Measurements from ENCODE around the gene CDC42. TPM values are rescaled to one million over a fixed set of nuclear protein-coding genes. Genes with fewer than 3 reads are reported as not detected.
A peak's percentile ranks its signal among the peaks of the same experiment; 100 is the strongest.

Gene CDC42
- total and polyA plus RNA-seq, 7 experiments from 2014 or later: 186 to 427 (median 305) TPM

DNA sequence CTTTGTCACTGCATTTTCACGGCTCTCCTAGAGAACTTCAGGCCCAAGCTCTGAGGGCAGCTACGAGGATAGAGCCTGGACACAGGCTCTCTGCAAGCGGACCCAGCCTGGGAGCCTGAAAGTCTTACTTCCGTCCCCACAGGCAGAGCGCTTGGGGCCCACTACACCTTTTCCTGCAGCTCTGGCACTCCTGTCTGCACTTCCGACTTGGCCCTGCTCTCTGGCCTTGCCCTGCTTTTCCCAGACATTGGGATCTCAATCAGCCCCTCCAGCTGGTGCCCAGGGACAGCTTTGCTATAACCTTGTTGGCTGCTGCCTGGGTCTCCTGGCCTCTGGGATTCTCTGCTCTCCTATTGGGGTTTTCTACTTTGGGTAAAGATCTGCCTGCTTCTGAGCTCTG lies 62.8 kb downstream of the CDC42 start:
- ChIA-PET POLR2A (no interaction called here), CTCF (interaction anchor here (1.3 kb wide), 1 partner anchor 10 kb away, joined by 6 read pairs; no protein-coding TSS in a partner anchor)
- Mint-ChIP-seq H3K27me3 (no peaks in the 10 kb centered on the region), H3K4me1 (peaks cover 22 to 44% (median 39%) of the 10 kb centered on the region in 7 donors), H3K4me3 (no peak overlapping the region), H3K27ac (peak overlapping the region in 8 of 9 donors; percentile 32 to 89 (median 79)), H3K9me3 (no peaks in the 10 kb centered on the region), H3K36me3 (peaks cover 0 to 35% (median 10%) of the 10 kb centered on the region in 5 donors)
- H3K4me3 ChIP-seq (ENCODE audit: low read length): no peak overlapping the region
- H3K9me3 ChIP-seq (ENCODE audit: control insufficient read depth in 2 of 3, low read length in 3 of 3): no peaks in the 10 kb centered on the region
- intact Hi-C loops (cut with micrococcal nuclease): no loop called here
- DNase-seq (no peak), ATAC-seq (no peak)
- no peak overlapping the region for H3K27ac ChIP-seq (ENCODE audit: low read depth, low read length)
- no peaks in the 10 kb centered on the region for H3K27me3 ChIP-seq (ENCODE audit: control insufficient read depth in 2 of 2, insufficient read depth in 2 of 2, low read length in 2 of 2)
- H3K4me1 ChIP-seq (ENCODE audit: control insufficient read depth in 2 of 2, insufficient read depth in 2 of 2, low read length in 2 of 2): no peaks in the 10 kb centered on the region
- peaks cover 0 to 84% (median 3%) of the 10 kb centered on the region in 3 experiments for H3K36me3 ChIP-seq (ENCODE audit: control insufficient read depth in 2 of 3, insufficient read depth in 3 of 3, low read length in 3 of 3)

GRCh38 chr1:22117238-22117637 lies 64.7 kb downstream of the CDC42 start:
- no peaks in the 10 kb centered on the region for H3K9me3 Mint-ChIP-seq
- no peak overlapping the region for H3K4me3 Mint-ChIP-seq
- ATAC-seq (no peak), DNase-seq (no peak)
- no peak overlapping the region for H3K4me3 ChIP-seq (ENCODE audit: low read length)
- peaks cover 22 to 39% (median 30%) of the 10 kb centered on the region in 7 donors for H3K4me1 Mint-ChIP-seq
- H3K36me3 Mint-ChIP-seq: peaks cover 0 to 27% (median 10%) of the 10 kb centered on the region in 5 donors
- H3K9me3 ChIP-seq (ENCODE audit: control insufficient read depth in 2 of 3, low read length in 3 of 3): no peaks in the 10 kb centered on the region
- intact Hi-C loops (cut with micrococcal nuclease): no loop called here
- POLR2A ChIA-PET: interaction anchor here (0.8 kb wide), 1 partner anchor 10 kb away, joined by 3 read pairs; no protein-coding TSS in a partner anchor
- no peak overlapping the region for H3K27ac ChIP-seq (ENCODE audit: low read depth, low read length)
- no peaks in the 10 kb centered on the region for H3K4me1 ChIP-seq (ENCODE audit: control insufficient read depth in 2 of 2, insufficient read depth in 2 of 2, low read length in 2 of 2)
- peak overlapping the region in 4 of 9 donors; percentile 28 to 77 (median 50) for H3K27ac Mint-ChIP-seq
- CTCF ChIA-PET: no interaction called here
- no peaks in the 10 kb centered on the region for H3K27me3 Mint-ChIP-seq
- peaks cover 0 to 74% (median 0%) of the 10 kb centered on the region in 3 experiments for H3K36me3 ChIP-seq (ENCODE audit: control insufficient read depth in 2 of 3, insufficient read depth in 3 of 3, low read length in 3 of 3)
- no peaks in the 10 kb centered on the region for H3K27me3 ChIP-seq (ENCODE audit: control insufficient read depth in 2 of 2, insufficient read depth in 2 of 2, low read length in 2 of 2)

GRCh38 chr1:22117851-22118250 lies 65.3 kb downstream of the CDC42 start:
- Histone ChIP-seq H3K36me3 (ENCODE audit: control insufficient read depth in 2 of 3, insufficient read depth in 3 of 3, low read length in 3 of 3) (peaks cover 0 to 68% (median 0%) of the 10 kb centered on the region in 3 experiments), H3K4me3 (ENCODE audit: low read length) (no peak overlapping the region), H3K27ac (ENCODE audit: low read depth, low read length) (no peak overlapping the region), H3K4me1 (ENCODE audit: control insufficient read depth in 2 of 2, insufficient read depth in 2 of 2, low read length in 2 of 2) (no peaks in the 10 kb centered on the region), H3K9me3 (ENCODE audit: control insufficient read depth in 2 of 3, low read length in 3 of 3) (no peaks in the 10 kb centered on the region), H3K27me3 (ENCODE audit: control insufficient read depth in 2 of 2, insufficient read depth in 2 of 2, low read length in 2 of 2) (no peaks in the 10 kb centered on the region)
- intact Hi-C loops (cut with micrococcal nuclease): no loop called here
- ATAC-seq (no peak), DNase-seq (no peak)
- Mint-ChIP-seq H3K4me3 (no peak overlapping the region), H3K27ac (peak overlapping the region in 3 of 9 donors; percentile 19 to 71 (median 62)), H3K9me3 (no peaks in the 10 kb centered on the region), H3K27me3 (no peaks in the 10 kb centered on the region), H3K36me3 (peaks cover 0 to 23% (median 10%) of the 10 kb centered on the region in 5 donors), H3K4me1 (peaks cover 18 to 34% (median 29%) of the 10 kb centered on the region in 7 donors)
- ChIA-PET CTCF (no interaction called here), POLR2A (interaction anchor here (0.8 kb wide), 1 partner anchor 11 kb away, joined by 3 read pairs; no protein-coding TSS in a partner anchor)

- DNase-seq: no peak
- Mint-ChIP-seq H3K36me3 (peaks cover 0 to 18% (median 10%) of the 10 kb centered on the region in 5 donors), H3K27me3 (no peaks in the 10 kb centered on the region), H3K9me3 (no peaks in the 10 kb centered on the region), H3K27ac (peak overlapping the region in 8 of 9 donors; percentile 5 to 71 (median 46)), H3K4me1 (peaks cover 14 to 28% (median 23%) of the 10 kb centered on the region in 7 donors), H3K4me3 (no peak overlapping the region)
- Histone ChIP-seq H3K27me3 (ENCODE audit: control insufficient read depth in 2 of 2, insufficient read depth in 2 of 2, low read length in 2 of 2) (no peaks in the 10 kb centered on the region), H3K36me3 (ENCODE audit: control insufficient read depth in 2 of 3, insufficient read depth in 3 of 3, low read length in 3 of 3) (peaks cover 0 to 62% (median 0%) of the 10 kb centered on the region in 3 experiments), H3K4me1 (ENCODE audit: control insufficient read depth in 2 of 2, insufficient read depth in 2 of 2, low read length in 2 of 2) (no peaks in the 10 kb centered on the region), H3K9me3 (ENCODE audit: control insufficient read depth in 2 of 3, low read length in 3 of 3) (no peaks in the 10 kb centered on the region), H3K27ac (ENCODE audit: low read depth, low read length) (no peak overlapping the region), H3K4me3 (ENCODE audit: low read length) (no peak overlapping the region)
- ChIA-PET CTCF (no interaction called here), POLR2A (interaction anchor here (0.8 kb wide), 1 partner anchor 11 kb away, joined by 3 read pairs; no protein-coding TSS in a partner anchor)
- intact Hi-C loops (cut with micrococcal nuclease): no loop called here
- ATAC-seq: no peak
Measured at GRCh38 chr1:22118291-22118992, 65.9 kb downstream of the CDC42 start.

DNA sequence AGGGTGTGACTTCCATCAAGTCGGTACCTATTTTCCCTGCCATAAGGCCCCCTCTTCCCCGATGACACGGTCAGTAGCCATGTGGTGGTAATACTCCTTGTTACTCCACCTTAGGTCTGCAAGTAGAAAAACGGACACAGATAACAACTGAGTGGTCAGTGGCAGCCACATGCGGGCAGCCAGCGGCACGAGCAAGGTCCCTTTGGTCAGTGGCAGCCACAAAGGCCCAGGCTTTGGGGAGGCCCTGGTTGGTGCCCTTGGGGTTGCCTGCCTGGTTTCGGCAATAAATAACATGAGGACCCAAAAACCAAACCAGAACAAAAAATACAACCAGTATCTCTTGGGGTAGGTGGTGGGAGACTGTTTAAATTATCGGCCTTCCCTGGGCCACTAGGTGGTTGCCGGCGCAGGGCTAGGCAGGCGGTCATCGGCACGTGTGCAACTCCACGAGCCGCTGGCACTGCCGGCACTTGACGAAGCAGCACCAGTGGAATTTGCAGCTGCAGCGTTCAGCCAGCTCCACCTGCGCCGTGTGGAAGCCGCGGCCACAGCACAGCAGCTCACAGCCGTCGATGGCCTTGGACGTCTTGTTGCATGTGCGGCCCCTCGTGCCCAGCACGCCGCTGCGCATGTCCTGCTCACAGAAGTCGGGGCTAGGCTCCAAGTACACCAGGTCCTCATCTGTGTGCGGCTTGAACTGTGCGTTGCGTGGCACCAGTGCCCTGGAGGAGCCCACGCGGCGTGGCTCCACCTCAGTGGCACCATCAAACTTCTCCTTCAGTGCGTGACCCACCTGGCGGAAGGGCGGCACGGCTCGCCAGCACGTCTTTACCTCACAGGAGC lies 67.3 kb downstream of the CDC42 start:
- Histone ChIP-seq H3K9me3 (ENCODE audit: control insufficient read depth in 2 of 3, low read length in 3 of 3) (no peaks in the 10 kb centered on the region), H3K36me3 (ENCODE audit: control insufficient read depth in 2 of 3, insufficient read depth in 3 of 3, low read length in 3 of 3) (peaks cover 0 to 48% (median 0%) of the 10 kb centered on the region in 3 experiments), H3K27ac (ENCODE audit: low read depth, low read length) (no peak overlapping the region), H3K27me3 (ENCODE audit: control insufficient read depth in 2 of 2, insufficient read depth in 2 of 2, low read length in 2 of 2) (no peaks in the 10 kb centered on the region), H3K4me1 (ENCODE audit: control insufficient read depth in 2 of 2, insufficient read depth in 2 of 2, low read length in 2 of 2) (no peaks in the 10 kb centered on the region), H3K4me3 (ENCODE audit: low read length) (no peak overlapping the region)
- Mint-ChIP-seq H3K27me3 (no peaks in the 10 kb centered on the region), H3K9me3 (no peaks in the 10 kb centered on the region), H3K27ac (peak overlapping the region in 1 of 9 donors; percentile 22), H3K4me1 (peaks cover 13 to 26% (median 21%) of the 10 kb centered on the region in 7 donors), H3K4me3 (no peak overlapping the region), H3K36me3 (peaks cover 0 to 13% (median 9%) of the 10 kb centered on the region in 5 donors)
- intact Hi-C loops (cut with micrococcal nuclease): no loop called here
- ChIA-PET CTCF (no interaction called here), POLR2A (no interaction called here)
- DNase-seq (no peak), ATAC-seq (no peak)

DNA sequence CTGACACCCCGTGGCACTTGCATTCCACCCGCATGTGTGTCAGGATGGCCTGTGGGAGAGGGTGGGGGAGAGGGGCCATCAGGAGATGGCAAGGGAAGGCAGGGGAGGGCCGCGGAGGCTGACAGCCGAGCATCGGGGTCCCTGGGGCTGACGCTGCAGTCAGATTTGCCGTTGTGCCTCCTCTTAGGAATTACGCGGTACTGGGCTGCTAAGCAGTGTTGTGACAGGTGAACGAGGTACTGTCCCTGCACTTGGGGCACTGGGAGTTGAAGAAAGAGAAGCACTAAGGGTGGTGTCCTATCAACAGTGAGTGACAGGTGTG lies 67.9 kb downstream of the CDC42 start:
- Histone ChIP-seq H3K4me1 (ENCODE audit: control insufficient read depth in 2 of 2, insufficient read depth in 2 of 2, low read length in 2 of 2) (no peaks in the 10 kb centered on the region), H3K36me3 (ENCODE audit: control insufficient read depth in 2 of 3, insufficient read depth in 3 of 3, low read length in 3 of 3) (peaks cover 0 to 42% (median 0%) of the 10 kb centered on the region in 3 experiments), H3K4me3 (ENCODE audit: low read length) (no peak overlapping the region), H3K9me3 (ENCODE audit: control insufficient read depth in 2 of 3, low read length in 3 of 3) (no peaks in the 10 kb centered on the region), H3K27me3 (ENCODE audit: control insufficient read depth in 2 of 2, insufficient read depth in 2 of 2, low read length in 2 of 2) (no peaks in the 10 kb centered on the region), H3K27ac (ENCODE audit: low read depth, low read length) (no peak overlapping the region)
- DNase-seq: no peak
- POLR2A ChIA-PET: no interaction called here
- Mint-ChIP-seq H3K9me3 (no peaks in the 10 kb centered on the region), H3K27ac (peak overlapping the region in 5 of 9 donors; percentile 9 to 62 (median 46)), H3K36me3 (peaks cover 0 to 10% (median 6%) of the 10 kb centered on the region in 5 donors), H3K4me3 (no peak overlapping the region), H3K27me3 (no peaks in the 10 kb centered on the region), H3K4me1 (peaks cover 7 to 20% (median 17%) of the 10 kb centered on the region in 7 donors)
- CTCF ChIA-PET: no interaction called here
- ATAC-seq: no peak
- intact Hi-C loops (cut with micrococcal nuclease): no loop called here

Measured in naive thymus-derived CD4-positive, alpha-beta T cell (primary cell).